Spinal cord (tissue), 10 donors: ENCODE results near the gene GLIPR1. TPM values are rescaled to one million over a fixed set of nuclear protein-coding genes. Genes with fewer than 3 reads are reported as not detected.
"Not testable (repeated sequence)": the region's sequence is repeated elsewhere in the genome, so short reads cannot be mapped to it uniquely, and the experiment has no call there.

ENCODE experiments used
- DNase-seq, 6 donors: peaks; one replicate each; pipeline versions ENCODE4 v3.0.0 to v3.0.0-alpha.2; 2013 to 2015; ENCODE audit warnings: low spot score in 6 of 6, low read depth in 4 of 6
- H3K27ac ChIP-seq: one replicate; pipeline ENCODE4 v1.5.1; 2013; ENCODE audit warnings: low read depth, low read length, control low read depth
- H3K27me3 ChIP-seq: one replicate; pipeline ENCODE4 v1.6.1; 2013; ENCODE audit warnings: low read length; ENCODE audit not compliant: control insufficient read depth, insufficient read depth
- H3K36me3 ChIP-seq: one replicate; pipeline ENCODE4 v1.6.1; 2013; ENCODE audit warnings: low read length; ENCODE audit not compliant: control insufficient read depth, insufficient read depth
- H3K4me1 ChIP-seq: one replicate; pipeline ENCODE4 v1.6.1; 2013; ENCODE audit warnings: low read length; ENCODE audit not compliant: control insufficient read depth, insufficient read depth
- H3K4me3 ChIP-seq: one replicate; pipeline ENCODE4 v1.5.1; 2013; ENCODE audit warnings: low read depth, low read length, control low read depth
- H3K9me3 ChIP-seq: one replicate; pipeline ENCODE4 v1.6.1; 2013; ENCODE audit warnings: low read length; ENCODE audit not compliant: control insufficient read depth, insufficient read depth
- WGBS: methylation state at CpG from one replicate; pipeline ENCODE4 v1.1.5; 2013; ENCODE audit warnings: missing lambda C conversion rate; ENCODE audit not compliant: insufficient coverage; 5-methylcytosine and 5-hydroxymethylcytosine counted together
- polyA plus RNA-seq, 2 donors: library from polyadenylated mRNA; unstranded; fragments of 120-200 nt; gene quantifications; one replicate each; pipeline ENCODE4 v1.2.1, GENCODE V29; 2013; ENCODE audit not compliant: insufficient read length in 2 of 2
- total RNA-seq, 2 donors: library from RNA; depleted of rRNA in 1 of 2; stranded (reverse); fragments of 120-200 nt in 1 of 2; fragments of >200 nt in 1 of 2; gene quantifications; one replicate each; pipeline versions ENCODE4 v1.2.3 to v1.2.4, GENCODE V29; 2013 to 2014
- donor health status: healthy.

Gene GLIPR1
- total and polyA plus RNA-seq, 4 donors = 12.4 to 20.7 (median 15.4) TPM

DNA sequence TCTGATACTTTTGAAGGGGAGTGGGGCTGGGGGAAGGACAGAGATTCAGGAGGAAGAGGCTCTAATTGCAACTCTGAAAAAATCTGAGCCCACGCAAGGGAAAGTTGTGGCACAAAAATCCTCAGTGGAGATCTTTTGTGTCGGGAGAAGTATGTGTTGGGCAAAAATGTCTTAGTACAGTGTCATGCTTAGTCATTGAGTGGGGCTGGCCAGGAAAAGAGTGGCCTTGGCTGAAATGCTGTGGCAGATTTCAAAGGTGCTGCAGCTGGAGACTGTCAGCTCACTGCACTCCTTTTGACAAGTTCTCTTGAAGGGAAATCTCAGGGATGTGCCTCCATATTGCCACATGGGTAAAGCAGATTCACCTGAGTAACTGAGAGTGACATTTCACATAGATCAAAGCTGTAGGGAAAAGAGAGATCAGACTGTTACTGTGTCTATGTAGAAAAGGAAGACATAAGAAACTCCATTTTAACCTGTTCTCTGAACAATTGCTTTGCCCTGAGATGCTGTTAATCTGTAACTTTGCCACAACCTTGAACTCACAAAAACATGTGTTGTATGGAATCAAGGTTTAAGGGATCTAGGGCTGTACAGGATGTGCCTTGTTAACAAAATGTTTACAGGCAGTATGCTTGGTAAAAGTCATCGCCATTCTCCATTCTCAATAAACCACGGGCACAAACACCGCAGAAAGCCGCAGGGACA is 36.0 kb upstream of the GLIPR1 start:
- WGBS = 79% methylated on average over 3 of the region's 6 CpGs
- Histone ChIP-seq H3K27ac (no peak overlapping the region), H3K4me1 (no peaks in the 10 kb centered on the region), H3K27me3 (no peaks in the 10 kb centered on the region), H3K4me3 (no peak overlapping the region), H3K9me3 (no peaks in the 10 kb centered on the region), H3K36me3 (no peaks in the 10 kb centered on the region)
- no peak for DNase-seq

DNA sequence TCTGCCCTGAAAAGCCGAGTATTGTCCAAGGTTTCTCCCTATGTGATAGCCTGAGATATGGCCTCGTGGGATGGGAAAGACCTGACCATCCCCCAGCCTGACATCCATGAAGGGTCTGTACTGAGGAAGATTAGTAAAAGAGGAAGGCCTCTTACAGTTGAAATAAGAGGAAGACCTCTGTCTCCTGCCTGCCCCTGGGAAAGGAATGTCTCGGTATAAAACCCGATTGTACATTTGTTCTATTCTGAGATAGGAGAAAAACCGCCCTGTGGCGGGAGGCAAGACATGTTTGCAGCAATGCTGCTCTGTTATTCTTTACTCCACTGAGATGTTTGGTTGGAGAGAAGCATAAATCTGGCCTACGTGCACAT is 35.4 kb upstream of the GLIPR1 start:
- H3K36me3 ChIP-seq, DNase-seq, H3K27ac ChIP-seq, H3K27me3 ChIP-seq, H3K4me3 ChIP-seq, H3K4me1 ChIP-seq, H3K9me3 ChIP-seq: not testable (repeated sequence)
- WGBS = 68% methylated on average over 4 of the region's 7 CpGs

DNA sequence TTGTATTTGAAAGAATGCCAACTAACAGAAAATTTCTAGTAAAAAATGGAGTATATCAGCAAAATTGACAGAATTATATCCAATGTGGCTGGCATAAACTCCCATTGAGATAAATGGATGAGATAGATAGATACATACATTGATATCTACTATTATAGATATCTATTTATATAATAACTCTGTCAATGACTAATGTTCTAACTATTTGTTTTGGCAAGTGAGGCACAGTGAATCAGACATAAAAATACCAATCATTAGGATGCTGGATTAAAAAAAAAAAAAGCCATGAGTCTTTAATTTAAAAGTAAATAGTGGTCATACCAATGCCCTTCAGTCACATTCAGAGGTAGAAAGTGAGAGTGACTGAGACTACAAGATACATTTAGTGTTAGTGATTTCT is 33.7 kb upstream of the GLIPR1 start:
- no peak for DNase-seq
- no peaks in the 10 kb centered on the region for H3K9me3 ChIP-seq
- H3K4me3 ChIP-seq = no peak overlapping the region
- no peaks in the 10 kb centered on the region for H3K36me3 ChIP-seq
- no peaks in the 10 kb centered on the region for H3K27me3 ChIP-seq
- H3K4me1 ChIP-seq = no peaks in the 10 kb centered on the region
- no peak overlapping the region for H3K27ac ChIP-seq

DNA sequence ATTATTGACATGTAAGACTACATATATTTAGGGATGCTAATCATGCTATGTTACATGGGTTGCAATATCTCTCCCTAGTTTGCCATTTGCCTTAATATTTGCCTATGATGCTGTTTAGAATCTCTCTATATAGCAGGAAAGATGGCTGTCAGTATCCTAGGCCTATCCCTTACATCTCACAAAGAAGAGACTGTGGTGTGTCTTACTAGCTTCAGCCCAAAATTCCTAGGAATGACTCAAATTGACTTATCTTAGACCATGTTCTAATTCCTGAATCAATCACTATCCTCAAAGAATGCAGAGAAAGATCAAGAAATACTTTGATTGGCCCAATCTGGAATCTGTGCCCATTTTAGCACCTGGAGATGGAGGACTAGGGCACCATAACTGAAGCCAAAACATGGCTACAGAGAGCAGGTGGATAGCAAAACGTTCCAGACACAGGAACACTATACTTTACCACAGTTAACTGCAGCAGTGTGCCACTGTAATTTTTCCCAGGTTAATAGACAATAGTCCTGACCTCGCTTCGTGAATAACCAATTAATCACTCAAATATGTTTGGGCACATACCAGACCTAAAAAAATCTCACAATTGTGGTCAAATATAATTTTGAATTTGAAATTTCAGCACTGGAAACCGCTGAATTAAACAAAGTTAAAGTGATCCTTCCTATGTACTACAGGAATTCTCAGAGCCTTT is 32.7 kb upstream of the GLIPR1 start:
- H3K27me3 ChIP-seq = no peaks in the 10 kb centered on the region
- no peak for DNase-seq
- no peaks in the 10 kb centered on the region for H3K9me3 ChIP-seq
- H3K4me1 ChIP-seq = no peaks in the 10 kb centered on the region
- 29% methylated on average over 1 of the region's 4 CpGs for WGBS
- no peak overlapping the region for H3K4me3 ChIP-seq
- H3K27ac ChIP-seq = no peak overlapping the region
- no peaks in the 10 kb centered on the region for H3K36me3 ChIP-seq

DNA sequence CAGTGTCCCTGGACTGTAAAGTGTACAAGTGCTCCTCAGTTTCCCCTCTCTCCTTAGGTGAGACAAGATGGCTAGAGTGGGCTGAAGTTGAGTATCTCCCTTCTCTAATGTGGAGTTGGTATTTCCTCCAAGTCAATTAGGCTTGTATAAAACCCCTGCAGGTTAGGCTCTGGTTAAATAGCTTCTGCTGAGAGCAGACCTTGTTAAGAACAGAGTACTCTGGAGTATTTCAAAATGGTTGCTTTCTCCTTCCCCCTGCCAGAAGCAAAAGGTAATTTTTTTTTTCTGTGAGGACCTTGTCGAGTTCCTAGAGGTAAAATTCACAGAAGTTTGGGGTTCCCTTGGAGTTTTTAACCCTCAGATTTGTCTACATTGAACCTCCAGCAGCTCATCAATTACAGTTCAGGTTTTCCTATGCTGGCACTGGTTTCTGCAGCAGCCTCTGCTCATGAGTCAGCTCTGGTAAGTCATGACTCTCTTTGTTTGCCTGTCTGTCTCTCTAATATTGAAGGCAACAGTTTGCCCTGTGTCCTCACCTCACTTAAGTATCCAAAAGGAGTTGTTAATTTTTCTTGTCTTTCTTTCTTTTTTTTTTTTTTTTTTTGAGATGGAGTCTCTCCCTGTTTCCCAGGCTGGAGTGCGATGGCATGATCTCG is 27.8 kb upstream of the GLIPR1 start:
- DNase-seq = no peak
- Histone ChIP-seq H3K27ac (no peak overlapping the region), H3K4me3 (no peak overlapping the region), H3K27me3 (no peaks in the 10 kb centered on the region), H3K4me1 (no peaks in the 10 kb centered on the region), H3K9me3 (no peaks in the 10 kb centered on the region), H3K36me3 (no peaks in the 10 kb centered on the region)
- 100% methylated on average over 2 of the region's 3 CpGs for WGBS

DNA sequence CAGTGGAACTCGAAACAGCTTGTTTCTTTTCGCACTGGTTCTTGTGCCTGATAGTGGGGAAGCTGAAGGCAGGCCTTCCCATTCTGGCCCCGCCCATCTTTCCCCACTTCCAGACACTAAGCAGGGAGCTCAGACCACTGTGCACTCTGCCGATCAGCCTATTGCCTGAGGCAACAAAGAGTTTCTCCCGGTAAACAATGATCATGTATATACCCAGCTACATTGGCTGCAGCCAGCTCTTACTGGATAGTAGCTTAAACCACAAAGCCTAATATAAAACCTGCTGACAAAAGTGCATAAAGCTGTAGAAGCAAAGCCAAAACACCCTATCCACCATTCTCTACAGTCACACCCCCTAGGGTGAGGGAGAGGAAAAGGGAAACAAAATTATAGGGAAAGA is 24.7 kb upstream of the GLIPR1 start:
- H3K27ac ChIP-seq = no peak overlapping the region
- no peak for DNase-seq
- H3K36me3 ChIP-seq = no peaks in the 10 kb centered on the region
- H3K9me3 ChIP-seq = no peaks in the 10 kb centered on the region
- H3K4me1 ChIP-seq = no peaks in the 10 kb centered on the region
- H3K4me3 ChIP-seq = no peak overlapping the region
- WGBS = 95% methylated on average over 2 of the region's 5 CpGs
- H3K27me3 ChIP-seq = no peaks in the 10 kb centered on the region

DNA sequence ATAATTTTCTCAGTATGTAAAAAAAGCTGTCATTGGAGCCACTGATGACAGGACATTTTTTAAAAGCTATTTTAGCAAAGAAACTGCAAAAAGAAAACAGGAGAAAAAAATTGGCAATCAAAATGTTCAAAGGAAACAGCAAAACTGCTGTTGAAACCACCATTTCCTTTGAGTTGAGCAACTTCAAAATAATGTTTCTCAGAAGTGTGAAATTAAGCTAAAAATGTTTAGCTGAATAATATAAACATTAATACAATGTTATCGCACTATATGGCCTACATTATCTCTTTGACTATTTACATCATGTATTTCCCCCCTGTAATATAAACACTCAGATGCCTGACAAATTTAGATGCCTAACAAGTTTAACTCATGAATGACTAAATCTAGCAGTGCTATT is 23.4 kb upstream of the GLIPR1 start:
- Histone ChIP-seq H3K4me3 (no peak overlapping the region), H3K9me3 (no peaks in the 10 kb centered on the region), H3K4me1 (no peaks in the 10 kb centered on the region), H3K27ac (no peak overlapping the region), H3K36me3 (no peaks in the 10 kb centered on the region), H3K27me3 (no peaks in the 10 kb centered on the region)
- no CpG with 5 or more reads among the region's 1 CpG for WGBS
- DNase-seq = no peak

DNA sequence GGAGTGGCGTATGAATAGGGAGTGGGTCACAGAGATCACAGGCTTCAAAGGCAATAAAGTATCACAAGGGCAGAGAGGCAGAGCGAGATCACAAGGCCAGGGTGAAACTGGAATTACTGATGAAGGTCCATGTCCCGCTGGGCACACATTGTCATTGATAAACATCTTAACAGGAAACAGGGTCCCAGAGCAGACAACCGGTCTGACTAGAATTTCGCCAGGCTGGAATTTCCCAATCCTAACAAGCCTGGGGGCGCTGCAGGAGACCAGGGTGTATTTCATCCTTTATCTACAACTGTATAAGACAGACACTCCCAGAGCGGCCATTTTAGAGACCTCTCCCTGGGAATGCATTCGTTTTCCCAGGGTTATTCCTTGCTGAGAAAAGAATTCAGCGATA is 22.7 kb upstream of the GLIPR1 start:
- WGBS = 88% methylated on average over 8 of the region's 9 CpGs
- H3K27ac ChIP-seq, H3K4me3 ChIP-seq, H3K36me3 ChIP-seq, DNase-seq, H3K4me1 ChIP-seq, H3K27me3 ChIP-seq, H3K9me3 ChIP-seq: not testable (repeated sequence)

DNA sequence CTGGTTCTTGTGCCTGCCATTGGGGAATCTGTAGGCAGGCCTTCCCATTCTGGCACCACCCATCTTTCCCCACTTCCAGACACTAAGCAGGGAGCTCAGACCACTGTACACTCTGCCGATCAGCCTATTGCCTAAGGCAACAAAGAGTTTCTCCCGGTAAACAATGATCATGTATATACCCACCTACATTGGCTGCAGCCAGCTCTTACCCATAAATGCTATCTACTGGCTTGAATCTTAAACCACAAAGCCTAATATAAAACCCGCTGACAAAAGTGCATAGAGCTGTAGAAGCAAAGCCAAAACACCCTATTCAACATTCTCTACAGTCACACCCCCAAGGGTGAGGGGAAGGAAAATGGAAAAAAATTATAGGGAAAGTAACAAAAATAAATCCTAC is 20.8 kb upstream of the GLIPR1 start:
- no peak overlapping the region for H3K27ac ChIP-seq
- no peaks in the 10 kb centered on the region for H3K27me3 ChIP-seq
- no peak overlapping the region for H3K4me3 ChIP-seq
- H3K4me1 ChIP-seq = no peaks in the 10 kb centered on the region
- WGBS = 100% methylated on average over 1 of the region's 3 CpGs
- H3K36me3 ChIP-seq = no peaks in the 10 kb centered on the region
- no peaks in the 10 kb centered on the region for H3K9me3 ChIP-seq
- DNase-seq = no peak

DNA sequence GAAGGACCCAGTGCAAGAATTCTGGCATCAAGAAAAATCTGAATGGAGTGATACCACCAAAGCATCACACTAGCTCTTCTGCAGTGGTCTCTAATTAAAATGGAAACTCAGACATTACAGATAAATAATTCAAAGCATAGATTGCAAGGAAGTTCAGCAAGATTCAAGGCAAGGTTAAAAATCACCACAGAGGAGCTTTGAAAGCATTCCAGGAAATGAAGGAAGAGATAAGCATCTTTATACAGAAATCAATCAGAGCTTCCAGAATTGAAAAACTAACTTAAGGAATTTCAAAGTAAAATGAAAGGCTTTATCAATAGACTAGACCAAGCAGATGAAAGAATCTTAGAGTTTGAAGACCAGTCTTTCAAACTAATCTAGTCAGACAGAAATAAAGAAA is 20.4 kb upstream of the GLIPR1 start:
- H3K9me3 ChIP-seq = no peaks in the 10 kb centered on the region
- H3K36me3 ChIP-seq = no peaks in the 10 kb centered on the region
- no peak for DNase-seq
- no peaks in the 10 kb centered on the region for H3K27me3 ChIP-seq
- H3K27ac ChIP-seq = no peak overlapping the region
- H3K4me3 ChIP-seq = no peak overlapping the region
- H3K4me1 ChIP-seq = no peaks in the 10 kb centered on the region
